Measurements from ENCODE around the gene ZNF664.

Gene ZNF664

DNA sequence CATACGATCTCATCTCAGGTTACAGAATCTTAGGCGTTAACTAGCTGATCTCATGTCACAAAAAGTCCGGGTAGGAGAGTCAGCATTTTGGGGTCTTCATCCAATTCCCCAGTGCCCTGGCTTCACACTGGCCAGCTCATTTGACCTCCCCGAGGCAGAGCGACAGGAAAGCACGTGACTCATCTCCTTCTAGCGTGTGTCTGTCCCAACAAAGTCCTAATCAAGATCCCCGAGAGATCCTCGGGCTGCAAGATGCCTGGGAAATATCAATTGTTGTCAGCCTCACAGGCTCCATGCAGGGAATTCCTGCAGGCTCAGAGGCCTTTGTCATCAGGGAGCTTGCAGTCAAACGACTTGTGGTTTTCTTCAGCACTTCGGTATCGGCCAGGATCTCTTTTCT is 57.5 kb downstream of the ZNF664 start:
- peak; percentile 67 for DNase-seq (ENCODE audit: low read depth)
- no peak overlapping the region for H3K4me3 ChIP-seq (ENCODE audit: low read depth, low read length)
- TF ChIP-seq, protein P1, sequence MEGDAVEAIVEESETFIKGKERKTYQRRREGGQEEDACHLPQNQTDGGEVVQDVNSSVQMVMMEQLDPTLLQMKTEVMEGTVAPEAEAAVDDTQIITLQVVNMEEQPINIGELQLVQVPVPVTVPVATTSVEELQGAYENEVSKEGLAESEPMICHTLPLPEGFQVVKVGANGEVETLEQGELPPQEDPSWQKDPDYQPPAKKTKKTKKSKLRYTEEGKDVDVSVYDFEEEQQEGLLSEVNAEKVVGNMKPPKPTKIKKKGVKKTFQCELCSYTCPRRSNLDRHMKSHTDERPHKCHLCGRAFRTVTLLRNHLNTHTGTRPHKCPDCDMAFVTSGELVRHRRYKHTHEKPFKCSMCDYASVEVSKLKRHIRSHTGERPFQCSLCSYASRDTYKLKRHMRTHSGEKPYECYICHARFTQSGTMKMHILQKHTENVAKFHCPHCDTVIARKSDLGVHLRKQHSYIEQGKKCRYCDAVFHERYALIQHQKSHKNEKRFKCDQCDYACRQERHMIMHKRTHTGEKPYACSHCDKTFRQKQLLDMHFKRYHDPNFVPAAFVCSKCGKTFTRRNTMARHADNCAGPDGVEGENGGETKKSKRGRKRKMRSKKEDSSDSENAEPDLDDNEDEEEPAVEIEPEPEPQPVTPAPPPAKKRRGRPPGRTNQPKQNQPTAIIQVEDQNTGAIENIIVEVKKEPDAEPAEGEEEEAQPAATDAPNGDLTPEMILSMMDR (conservative IDR thresholded peaks at IDR 0.05; ENCODE audit: low read depth, low read length), result no peak

DNA sequence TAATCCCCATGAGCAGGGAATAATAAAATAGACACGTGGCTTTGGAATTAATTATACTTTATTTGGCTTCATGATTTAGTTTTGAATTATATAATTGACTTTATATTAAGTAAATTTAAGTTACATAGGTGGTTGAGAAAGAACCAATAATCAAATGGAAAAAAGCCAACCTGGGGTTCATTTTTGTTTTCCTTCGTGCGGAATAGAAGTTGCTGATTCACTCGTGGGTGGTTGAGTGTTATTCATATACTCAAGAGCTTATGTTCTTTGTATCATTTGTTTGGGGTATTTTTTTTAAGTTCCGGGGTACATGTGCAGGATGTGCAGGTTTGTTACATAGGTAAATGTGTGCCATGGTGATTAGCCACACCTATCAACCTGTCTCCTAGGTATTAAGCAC is 58.0 kb downstream of the ZNF664 start:
- TF ChIP-seq, protein P1 (conservative IDR thresholded peaks at IDR 0.05; ENCODE audit: low read depth, low read length), result no peak
- DNase-seq (ENCODE audit: low read depth), result no peak
- H3K4me3 ChIP-seq (ENCODE audit: low read depth, low read length), result no peak overlapping the region

DNA sequence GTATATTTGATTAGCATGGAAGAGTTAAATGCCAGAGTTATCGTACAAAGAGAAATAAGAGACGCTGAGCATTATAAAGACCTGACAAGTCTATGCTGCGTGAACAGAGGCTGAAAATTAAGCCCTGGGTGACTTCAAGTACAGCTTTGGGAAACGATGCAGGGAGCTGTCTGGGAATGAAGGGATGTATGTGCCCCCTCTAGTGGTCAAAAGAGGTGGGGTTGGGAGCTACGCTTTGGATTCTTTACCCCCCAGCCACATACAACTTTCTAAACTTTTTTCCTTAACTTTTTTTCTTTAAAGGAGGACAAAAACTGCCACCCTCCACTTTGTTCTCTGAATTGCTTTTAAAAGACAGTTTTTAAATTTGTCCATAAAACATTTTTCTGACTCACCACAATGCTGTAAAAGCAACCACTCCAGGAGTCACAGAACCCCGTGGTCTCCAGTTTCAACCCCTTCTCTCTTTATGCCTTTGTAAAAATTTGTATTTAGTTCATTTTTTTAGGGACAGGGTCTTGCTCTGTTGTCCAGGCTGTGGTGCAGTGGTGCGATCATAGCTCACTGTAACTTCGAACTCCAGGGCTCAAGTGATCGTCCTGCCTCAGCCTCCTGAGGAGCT is 59.4 kb downstream of the ZNF664 start:
- DNase-seq (ENCODE audit: low read depth), result peak; percentile 84
- H3K4me3 ChIP-seq (ENCODE audit: low read depth, low read length), result no peak overlapping the region
- TF ChIP-seq, protein P1 (conservative IDR thresholded peaks at IDR 0.05; ENCODE audit: low read depth, low read length), result peak; percentile 92

DNA sequence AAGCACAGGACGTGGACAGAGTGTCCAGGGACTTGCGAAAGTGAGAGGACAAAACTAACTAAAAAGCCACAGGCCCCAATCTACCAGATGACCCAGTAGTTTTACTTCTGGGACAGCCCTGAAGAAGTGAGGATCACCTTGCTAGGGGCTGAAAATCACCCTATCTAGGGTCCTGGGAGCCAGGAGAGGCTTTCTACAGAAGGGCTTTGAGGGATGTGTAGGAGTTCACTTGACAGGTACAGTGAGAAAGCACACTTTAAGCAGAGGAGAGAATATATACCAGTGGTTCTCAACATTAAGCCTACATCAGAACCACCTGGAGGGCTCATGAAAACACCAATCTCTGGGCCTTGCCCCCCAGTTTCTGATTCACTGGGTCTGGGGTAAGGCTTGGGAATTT is 60.8 kb downstream of the ZNF664 start:
- no peak overlapping the region for H3K4me3 ChIP-seq (ENCODE audit: low read depth, low read length)
- TF ChIP-seq, protein P1 (conservative IDR thresholded peaks at IDR 0.05; ENCODE audit: low read depth, low read length), result no peak
- DNase-seq (ENCODE audit: low read depth), result no peak

DNA sequence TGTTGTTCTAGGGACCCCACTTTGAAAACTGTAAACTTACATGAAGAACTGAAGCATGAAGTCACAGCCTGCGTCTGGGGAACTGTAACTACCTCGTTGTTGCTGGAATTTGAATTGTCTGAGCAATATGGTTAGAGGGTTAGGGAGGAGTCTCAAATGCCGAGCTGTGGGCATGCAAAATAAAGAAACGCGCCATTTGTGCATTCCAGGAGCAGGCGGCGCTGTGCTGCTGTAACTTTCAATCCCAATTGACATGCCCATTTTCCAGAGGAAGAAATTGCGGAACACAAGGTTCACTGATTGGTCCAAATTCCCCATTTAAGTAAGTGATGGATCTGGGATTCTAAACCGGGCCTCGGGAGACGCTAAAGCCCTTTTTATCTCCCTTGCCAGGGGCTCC is 61.3 kb downstream of the ZNF664 start:
- no peak overlapping the region for H3K4me3 ChIP-seq (ENCODE audit: low read depth, low read length)
- DNase-seq (ENCODE audit: low read depth), result no peak
- TF ChIP-seq, protein P1 (conservative IDR thresholded peaks at IDR 0.05; ENCODE audit: low read depth, low read length), result no peak

DNA sequence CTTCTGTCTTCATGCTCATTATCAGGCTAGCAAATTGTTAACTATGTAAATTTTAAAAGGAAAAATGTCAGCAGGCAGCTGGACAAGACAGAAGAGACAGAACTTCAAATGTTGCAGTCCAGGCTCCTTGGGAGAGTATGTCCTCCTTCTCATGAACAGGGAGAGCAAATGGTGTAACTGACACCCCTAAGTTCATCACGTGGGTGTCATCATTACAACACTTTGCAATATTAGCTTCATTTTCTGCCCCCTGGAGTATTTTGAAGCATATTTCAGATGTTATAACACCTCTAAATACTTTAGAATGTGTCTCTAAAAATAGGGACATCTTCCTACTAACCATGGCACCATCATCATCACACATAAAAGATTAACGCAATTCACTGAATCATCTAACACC is 62.1 kb downstream of the ZNF664 start:
- DNase-seq (ENCODE audit: low read depth), result no peak

DNA sequence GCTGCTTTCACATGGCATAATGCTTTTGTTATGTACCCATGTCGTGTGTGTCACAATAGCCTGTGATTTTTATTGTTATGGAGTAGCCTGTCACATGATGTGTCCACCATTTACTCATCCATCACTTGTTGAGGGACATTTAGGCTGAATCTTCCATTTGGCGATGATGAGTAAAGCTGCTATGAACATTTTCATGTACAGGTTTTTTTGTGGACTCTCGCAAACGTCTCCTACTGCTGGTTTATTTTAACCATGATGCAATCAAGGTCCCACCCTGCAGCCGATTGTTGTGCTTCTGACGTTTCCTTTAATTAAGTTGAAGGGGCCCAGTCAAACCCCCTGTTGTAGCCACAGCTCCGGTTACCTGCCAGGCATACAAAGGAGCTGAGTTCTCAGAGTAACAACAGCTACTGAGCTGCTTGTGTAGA is 63.2 kb downstream of the ZNF664 start:
- TF ChIP-seq, protein P1 (conservative IDR thresholded peaks at IDR 0.05; ENCODE audit: low read depth, low read length), result no peak
- H3K4me3 ChIP-seq (ENCODE audit: low read depth, low read length), result no peak overlapping the region

More for the DNA sequence above, 62.1 kb downstream of the ZNF664 start:
- no peak overlapping the region for H3K4me3 ChIP-seq (ENCODE audit: low read depth, low read length)
- TF ChIP-seq, protein P1 (conservative IDR thresholded peaks at IDR 0.05; ENCODE audit: low read depth, low read length), result no peak

More for the DNA sequence above, 63.2 kb downstream of the ZNF664 start:
- DNase-seq (ENCODE audit: low read depth), result no peak

All from choroid plexus epithelial cell (primary cell).